K562 (cell line): Measurements from ENCODE around the gene HNF1B. TPM values are rescaled to one million over a fixed set of nuclear protein-coding genes. Genes with fewer than 3 reads are reported as not detected.

ENCODE experiments used
- ATAC-seq: fragments of 200-7000 bp; cut with Tn5 transposase; 3 replicates; pipeline ENCODE4 v1.9.1; 2020; ENCODE audit warnings: moderate library complexity
- BruUV-seq: library from RNA; stranded (reverse); fragments of 400-500 nt; replicated peaks from 2 replicates; lab custom pipeline; 2021; lab: Mats Ljungman, UMichigan
- CTCF ChIA-PET: fragments of 300-600 bp; formaldehyde crosslinking; extraction: SDS; loops from one replicate; lab custom pipeline; 2021; ENCODE audit warnings: low intra/inter-chr PET ratio; lab: Yijun Ruan, JAX
- POLR2A ChIA-PET: fragments of 300-600, 350-650 bp; sonication (Branson Sonifier 250); formaldehyde crosslinking; extraction: SDS; loops from one replicate; lab custom pipeline; 2021; ENCODE audit warnings: antibody characterized with exemption, inconsistent platforms; lab: Yijun Ruan, JAX
- DNase-seq, 4 experiments: peaks; one replicate each; pipeline versions ENCODE4 v3.0.0 to v3.0.0-alpha.2; 2011 to 2018; ENCODE audit warnings: low spot score in 3 of 4, mixed read lengths in 3 of 4; ENCODE audit errors: extremely low read depth in 1 of 4
- FAIRE-seq: peaks from 2 replicates; lab custom pipeline; 2011; peaks lifted over from hg19 to GRCh38; lab: Jason Lieb, UNC
- H2AFZ ChIP-seq: 2 replicates; pipeline ENCODE4 v1.6.0; 2011; ENCODE audit warnings: low read depth, low read length, control low read depth, inconsistent platforms
- H3K27ac ChIP-seq: fragments of 200-600 bp; 3 replicates; pipeline ENCODE4 v1.8.0; 2011; ENCODE audit warnings: low read depth, mild to moderate bottlenecking, control low read depth, inconsistent platforms, low read length, moderate library complexity, mixed read lengths; ENCODE audit errors: extremely low read depth
- H3K27me3 ChIP-seq, 2 experiments: fragments of 300-600 bp in 1 of 2; 2 replicates in 1 of 2; 3 replicates in 1 of 2; pipeline versions ENCODE4 v1.6.0 to v1.8.0; 2011; ENCODE audit warnings: inconsistent platforms in 2 of 2, low read length in 2 of 2, mild to moderate bottlenecking in 1 of 2, mixed read lengths in 1 of 2, moderate library complexity in 1 of 2; ENCODE audit not compliant: control insufficient read depth in 2 of 2, insufficient read depth in 2 of 2
- H3K36me3 ChIP-seq: fragments of 300-600 bp; 3 replicates; pipeline ENCODE4 v1.8.0; 2011; ENCODE audit warnings: mild to moderate bottlenecking, low read length, inconsistent platforms; ENCODE audit not compliant: control insufficient read depth, insufficient read depth
- H3K4me1 ChIP-seq, 2 experiments: fragments of 200-600 bp in 1 of 2; replicated peaks in 1 of 2; 2 replicates in 1 of 2; 3 replicates in 1 of 2; pipeline versions ENCODE4 v1.5.1 to v1.8.0; 2011; ENCODE audit warnings: inconsistent platforms in 2 of 2, low read length in 2 of 2, mild to moderate bottlenecking in 1 of 2, mixed read lengths in 1 of 2, moderate library complexity in 1 of 2; ENCODE audit not compliant: control insufficient read depth in 2 of 2, insufficient read depth in 2 of 2
- H3K4me2 ChIP-seq: 2 replicates; pipeline ENCODE4 v1.6.1; 2011; ENCODE audit warnings: low read length, control low read depth, inconsistent platforms, mixed read lengths; ENCODE audit not compliant: insufficient read depth
- H3K4me3 ChIP-seq: fragments of 200-600 bp; sonication (generic), shearing (Covaris generic); 2 replicates; pipeline ENCODE4 v1.5.1; 2016; ENCODE audit warnings: control low read depth, inconsistent platforms
- H3K79me2 ChIP-seq: fragments of 200-600 bp; 3 replicates; pipeline ENCODE4 v1.8.0; 2011; ENCODE audit warnings: low read length, inconsistent platforms; ENCODE audit not compliant: control insufficient read depth, insufficient read depth
- H3K9ac ChIP-seq, 2 experiments: 2 replicates each; pipeline versions ENCODE4 v1.6.0 to v1.6.1; 2011; ENCODE audit warnings: low read depth in 2 of 2, low read length in 2 of 2, control low read depth in 1 of 2, inconsistent platforms in 1 of 2, mild to moderate bottlenecking in 1 of 2, mixed read lengths in 1 of 2; ENCODE audit not compliant: insufficient read depth in 1 of 2
- H3K9me1 ChIP-seq: one replicate; pipeline ENCODE4 v1.6.0; 2011; ENCODE audit warnings: inconsistent platforms, mild to moderate bottlenecking, low read length, moderate library complexity; ENCODE audit not compliant: control insufficient read depth, insufficient read depth
- H3K9me3 ChIP-seq: replicated peaks from 2 replicates; pipeline ENCODE4 v1.5.1; 2011; ENCODE audit warnings: low read depth, low read length, inconsistent platforms; ENCODE audit not compliant: control insufficient read depth, insufficient read depth
- H4K20me1 ChIP-seq: replicated peaks from 2 replicates; pipeline ENCODE4 v1.6.1; 2011; ENCODE audit warnings: low read length, inconsistent platforms, mixed read lengths; ENCODE audit not compliant: control insufficient read depth, insufficient read depth
- CCAR2 ChIP-seq: fragments of 200-400 bp; formaldehyde crosslinking; IDR thresholded peaks from 2 replicates; pipeline ENCODE4 v1.6.1; 2017; ENCODE audit warnings: mild to moderate bottlenecking, low read depth, low read length
- HCFC1 ChIP-seq: IDR thresholded peaks from 2 replicates; pipeline ENCODE4 v1.6.1; 2012; ENCODE audit warnings: low read depth, low read length, improper control_type of control experiment
- IFI16 ChIP-seq: fragments of 250-450 bp; sonication (Bioruptor Pico); IDR thresholded peaks from 2 replicates; pipeline ENCODE4 v2.1.2; 2022; ENCODE audit warnings: mild to moderate bottlenecking, inconsistent platforms
- NCOA6 ChIP-seq: fragments of 450-650 bp; IDR thresholded peaks from 2 replicates; pipeline ENCODE4 v1.6.1; 2017; ENCODE audit warnings: mild to moderate bottlenecking
- RERE ChIP-seq: sonication (generic); formaldehyde crosslinking; IDR thresholded peaks from 2 replicates; pipeline ENCODE4 v1.8.0; 2023; ENCODE audit warnings: missing genetic modification reagents, mild to moderate bottlenecking, borderline replicate concordance
- TCF7L2 ChIP-seq: fragments of 150-350 bp; IDR thresholded peaks from 2 replicates; pipeline ENCODE4 v1.6.1; 2016; ENCODE audit warnings: low read depth, mild to moderate bottlenecking, low read length, moderate library complexity
- THRB ChIP-seq: fragments of 450-650 bp; formaldehyde crosslinking; conservative IDR thresholded peaks from 2 replicates; pipeline ENCODE4 v1.4.0; 2022; ENCODE audit warnings: mild to moderate bottlenecking, missing genetic modification characterization
- ZBTB1 ChIP-seq: sonication (generic); formaldehyde crosslinking; IDR thresholded peaks from 2 replicates; pipeline ENCODE4 v1.8.1; 2023; ENCODE audit warnings: missing genetic modification reagents, low read depth, mild to moderate bottlenecking, borderline replicate concordance
- ZNF134 ChIP-seq: fragments of 250-450 bp; sonication (Bioruptor Pico); conservative IDR thresholded peaks from 2 replicates; pipeline ENCODE4 v1.4.0; 2020
- ZNF232 ChIP-seq: sonication (generic); formaldehyde crosslinking; IDR thresholded peaks from 2 replicates; pipeline ENCODE4 v1.8.0; 2022; ENCODE audit warnings: mild to moderate bottlenecking, missing genetic modification reagents
- ZNF79 ChIP-seq: fragments of 250-450 bp; sonication (Bioruptor Pico); IDR thresholded peaks from 2 replicates; pipeline ENCODE4 v1.4.0; 2020; ENCODE audit warnings: low read depth, mild to moderate bottlenecking, moderate library complexity
- WGBS: fragments of 100-300 bp; shearing (Covaris generic); methylation state at CpG from one replicate; pipeline ENCODE4 v1.1.6; 2016; ENCODE audit warnings: low coverage, mixed read lengths; ENCODE audit not compliant: insufficient coverage; ENCODE audit errors: missing lambda C conversion rate; 5-methylcytosine and 5-hydroxymethylcytosine counted together
- in situ Hi-C: fragments of 300-500 bp; cut with MboI; formaldehyde crosslinking; loops from 4 replicates; pipeline ENCODE4 v1.15.0; 2018; ENCODE audit warnings: inconsistent platforms, mixed read lengths
- intact Hi-C: fragments of 100-400 bp; cut with micrococcal nuclease; formaldehyde crosslinking; loops from 2 replicates; pipeline ENCODE4 v1.14.2; 2022
- polyA plus RNA-seq, 8 experiments: library from polyadenylated mRNA; depleted of rRNA in 4 of 8; stranded (reverse) in 5 of 8; unstranded in 3 of 8; fragments of >200 nt; fragmentation: Nextera tagmentation in 2 of 8; fragmentation: Illumina TruSeq in 1 of 8; extraction: Ambion mirVana in 2 of 8; extraction: Trizol in 1 of 8; gene quantifications; 2 replicates each; pipeline versions ENCODE4 v1.2.1 to v1.2.3, GENCODE V29; 2011 to 2014; ENCODE audit warnings: inconsistent platforms in 1 of 8, missing spikeins in 1 of 8
- total RNA-seq, 7 experiments: library from RNA; depleted of rRNA in 6 of 7; stranded (reverse); fragments of >200 nt in 6 of 7; fragmentation: Illumina TruSeq in 2 of 7; extraction: Trizol in 2 of 7; gene quantifications; 2 replicates each; pipeline versions ENCODE4 v1.2.1 to v1.2.3, GENCODE V29; 2011 to 2021; ENCODE audit warnings: low replicate concordance in 1 of 7

Gene HNF1B
- total and polyA plus RNA-seq, 9 of the 15 experiments (the other 6 are each of a cell fraction or from before 2014, with no cell fraction given), result not detected

- Histone ChIP-seq H3K4me3 (no peak overlapping the region), H3K79me2 (no peaks in the 10 kb centered on the region), H3K9me1 (no peaks in the 10 kb centered on the region), H3K4me1 (no peaks in the 10 kb centered on the region), H3K27ac (no peak overlapping the region), H2AFZ (no peak overlapping the region), H3K4me2 (no peak overlapping the region), H3K9me3 (peaks cover 6% of the 10 kb centered on the region; the same call in 1 of the 2 replicates), H3K27me3 (peaks cover 22 to 43% of the 10 kb centered on the region in 2 experiments), H4K20me1 (no peaks in the 10 kb centered on the region), H3K36me3 (no peaks in the 10 kb centered on the region), H3K9ac (no peak overlapping the region)
- ATAC-seq (no peak), FAIRE-seq (no peak), DNase-seq (no peak)
- POLR2A ChIA-PET, result no interaction called here
- TF ChIP-seq THRB (CRISPR knock-in tag) (no peak), ZNF79 (CRISPR knock-in tag) (no peak), RERE (CRISPR knock-in tag) (no peak), ZNF232 (CRISPR knock-in tag) (no peak), ZNF134 (no peak), ZBTB1 (CRISPR knock-in tag) (no peak), TCF7L2 (no peak), CCAR2 (no peak), IFI16 (no peak), NCOA6 (no peak), HCFC1 (no peak)
- no TSS peak for BruUV-seq
- intact Hi-C loops, result no loop called here
- CTCF ChIA-PET, result no interaction called here
- WGBS, result 1% methylated on average over 3 of the region's 3 CpGs
- in situ Hi-C loops, result no loop called here
These were observed 19.5 kb upstream of the HNF1B start for GRCh38 chr17:37764383-37764782.
